ENCODE measurements around the gene BDKRB2.

Gene BDKRB2

GRCh38 chr14:96231056-96231455 lies 26.4 kb downstream of the BDKRB2 start:
- Histone ChIP-seq H3K27ac (no peak overlapping the region), H3K4me3 (no peak overlapping the region), H3K36me3 (ENCODE audit: insufficient read depth, low read length) (no peaks in the 10 kb centered on the region), H3K9ac (ENCODE audit: insufficient read length) (no peak overlapping the region), H3K9me3 (ENCODE audit: low read depth, low read length) (no peaks in the 10 kb centered on the region)
- no peak for TF ChIP-seq POLR2AphosphoS5 (IDR thresholded peaks at IDR 0.05; ENCODE audit: borderline replicate concordance, low read depth, low read length)
- no peak for TF ChIP-seq EZH2 (IDR thresholded peaks at IDR 0.05)
- TF ChIP-seq FOXP2 (optimal IDR thresholded peaks at IDR 0.05; ENCODE audit: control extremely low read depth, extremely low read length, insufficient read depth): no peak
- no peak for DNase-seq (ENCODE audit: low read depth, low spot score)

GRCh38 chr14:96231526-96232130 lies 27.0 kb downstream of the BDKRB2 start:
- no peak overlapping the region for H3K27ac ChIP-seq
- no peaks in the 10 kb centered on the region for H3K9me3 ChIP-seq (ENCODE audit: low read depth, low read length)
- H3K4me3 ChIP-seq: no peak overlapping the region
- H3K9ac ChIP-seq (ENCODE audit: insufficient read length): no peak overlapping the region
- DNase-seq (ENCODE audit: low read depth, low spot score): no peak
- TF ChIP-seq POLR2AphosphoS5 (IDR thresholded peaks at IDR 0.05; ENCODE audit: borderline replicate concordance, low read depth, low read length): no peak
- TF ChIP-seq EZH2 (IDR thresholded peaks at IDR 0.05): no peak
- no peak for TF ChIP-seq FOXP2 (optimal IDR thresholded peaks at IDR 0.05; ENCODE audit: control extremely low read depth, extremely low read length, insufficient read depth)
- no peaks in the 10 kb centered on the region for H3K36me3 ChIP-seq (ENCODE audit: insufficient read depth, low read length)

GRCh38 chr14:96232506-96232905 lies 27.9 kb downstream of the BDKRB2 start:
- no peak overlapping the region for H3K27ac ChIP-seq
- no peak overlapping the region for H3K9ac ChIP-seq (ENCODE audit: insufficient read length)
- no peaks in the 10 kb centered on the region for H3K9me3 ChIP-seq (ENCODE audit: low read depth, low read length)
- H3K36me3 ChIP-seq (ENCODE audit: insufficient read depth, low read length): no peaks in the 10 kb centered on the region
- TF ChIP-seq POLR2AphosphoS5 (IDR thresholded peaks at IDR 0.05; ENCODE audit: borderline replicate concordance, low read depth, low read length) (no peak), FOXP2 (optimal IDR thresholded peaks at IDR 0.05; ENCODE audit: control extremely low read depth, extremely low read length, insufficient read depth) (no peak), EZH2 (IDR thresholded peaks at IDR 0.05) (no peak)
- no peak for DNase-seq (ENCODE audit: low read depth, low spot score)
- H3K4me3 ChIP-seq: no peak overlapping the region

- no peak for DNase-seq (ENCODE audit: low read depth, low spot score)
- Histone ChIP-seq H3K9ac (ENCODE audit: insufficient read length) (no peak overlapping the region), H3K36me3 (ENCODE audit: insufficient read depth, low read length) (no peaks in the 10 kb centered on the region), H3K27ac (no peak overlapping the region), H3K4me3 (no peak overlapping the region), H3K9me3 (ENCODE audit: low read depth, low read length) (no peaks in the 10 kb centered on the region)
- TF ChIP-seq POLR2AphosphoS5 (IDR thresholded peaks at IDR 0.05; ENCODE audit: borderline replicate concordance, low read depth, low read length) (no peak), FOXP2 (optimal IDR thresholded peaks at IDR 0.05; ENCODE audit: control extremely low read depth, extremely low read length, insufficient read depth) (no peak)
These were observed 29.0 kb downstream of the BDKRB2 start for GRCh38 chr14:96233661-96234060.

GRCh38 chr14:96235426-96235825 lies 30.8 kb downstream of the BDKRB2 start:
- Histone ChIP-seq H3K4me3 (no peak overlapping the region), H3K9ac (ENCODE audit: insufficient read length) (no peak overlapping the region), H3K27ac (no peak overlapping the region), H3K36me3 (ENCODE audit: insufficient read depth, low read length) (no peaks in the 10 kb centered on the region), H3K9me3 (ENCODE audit: low read depth, low read length) (no peaks in the 10 kb centered on the region)
- DNase-seq (ENCODE audit: low read depth, low spot score): no peak
- TF ChIP-seq FOXP2 (optimal IDR thresholded peaks at IDR 0.05; ENCODE audit: control extremely low read depth, extremely low read length, insufficient read depth): no peak
- TF ChIP-seq EZH2 (IDR thresholded peaks at IDR 0.05): no peak
- TF ChIP-seq POLR2AphosphoS5 (IDR thresholded peaks at IDR 0.05; ENCODE audit: borderline replicate concordance, low read depth, low read length): no peak

- H3K9ac ChIP-seq (ENCODE audit: insufficient read length): no peak overlapping the region
- no peak for DNase-seq (ENCODE audit: low read depth, low spot score)
- no peaks in the 10 kb centered on the region for H3K36me3 ChIP-seq (ENCODE audit: insufficient read depth, low read length)
- no peak for TF ChIP-seq EZH2 (IDR thresholded peaks at IDR 0.05)
- no peak overlapping the region for H3K4me3 ChIP-seq
- no peaks in the 10 kb centered on the region for H3K9me3 ChIP-seq (ENCODE audit: low read depth, low read length)
- H3K27ac ChIP-seq: no peak overlapping the region
These were observed 33.0 kb downstream of the BDKRB2 start for GRCh38 chr14:96237641-96238040.

GRCh38 chr14:96238676-96239265 lies 34.1 kb downstream of the BDKRB2 start:
- Histone ChIP-seq H3K36me3 (ENCODE audit: insufficient read depth, low read length) (no peaks in the 10 kb centered on the region), H3K4me3 (no peak overlapping the region), H3K9ac (ENCODE audit: insufficient read length) (no peak overlapping the region), H3K9me3 (ENCODE audit: low read depth, low read length) (no peaks in the 10 kb centered on the region), H3K27ac (no peak overlapping the region)
- DNase-seq (ENCODE audit: low read depth, low spot score): no peak
- TF ChIP-seq FOXP2 (optimal IDR thresholded peaks at IDR 0.05; ENCODE audit: control extremely low read depth, extremely low read length, insufficient read depth) (no peak), EZH2 (IDR thresholded peaks at IDR 0.05) (no peak), POLR2AphosphoS5 (IDR thresholded peaks at IDR 0.05; ENCODE audit: borderline replicate concordance, low read depth, low read length) (no peak)

- Histone ChIP-seq H3K9me3 (ENCODE audit: low read depth, low read length) (no peaks in the 10 kb centered on the region), H3K9ac (ENCODE audit: insufficient read length) (no peak overlapping the region), H3K4me3 (no peak overlapping the region), H3K27ac (no peak overlapping the region), H3K36me3 (ENCODE audit: insufficient read depth, low read length) (no peaks in the 10 kb centered on the region)
- no peak for DNase-seq (ENCODE audit: low read depth, low spot score)
- TF ChIP-seq POLR2AphosphoS5 (IDR thresholded peaks at IDR 0.05; ENCODE audit: borderline replicate concordance, low read depth, low read length): no peak
- no peak for TF ChIP-seq EZH2 (IDR thresholded peaks at IDR 0.05)
- TF ChIP-seq FOXP2 (optimal IDR thresholded peaks at IDR 0.05; ENCODE audit: control extremely low read depth, extremely low read length, insufficient read depth): no peak
These were observed 35.1 kb downstream of the BDKRB2 start for GRCh38 chr14:96239711-96240141.

GRCh38 chr14:96240641-96241040 lies 36.0 kb downstream of the BDKRB2 start:
- Histone ChIP-seq H3K4me3 (no peak overlapping the region), H3K9me3 (ENCODE audit: low read depth, low read length) (no peaks in the 10 kb centered on the region), H3K27ac (no peak overlapping the region), H3K36me3 (ENCODE audit: insufficient read depth, low read length) (no peaks in the 10 kb centered on the region), H3K9ac (ENCODE audit: insufficient read length) (no peak overlapping the region)
- DNase-seq (ENCODE audit: low read depth, low spot score): no peak
- no peak for TF ChIP-seq POLR2AphosphoS5 (IDR thresholded peaks at IDR 0.05; ENCODE audit: borderline replicate concordance, low read depth, low read length)
- TF ChIP-seq FOXP2 (optimal IDR thresholded peaks at IDR 0.05; ENCODE audit: control extremely low read depth, extremely low read length, insufficient read depth): no peak
- no peak for TF ChIP-seq EZH2 (IDR thresholded peaks at IDR 0.05)
